OCI-LY3 (cell line): Measurements from ENCODE around the gene USF1.

Experiments used
- CTCF ChIP-seq: fragments of 200-600, 300-600 bp; sonication (generic); IDR thresholded peaks from 2 replicates; pipeline ENCODE4 v1.5.1; 2014; ENCODE audit warnings: antibody characterized with exemption, low read length, low read depth
- EZH2phosphoT487 ChIP-seq: fragments of 200-600 bp; shearing (Covaris generic); IDR thresholded peaks from 2 replicates; pipeline ENCODE4 v1.6.1; 2018; ENCODE audit warnings: antibody characterized with exemption, mixed run types, low read depth

GRCh38 chr1:161008869-161009510 lies 36.8 kb downstream of the USF1 start:
- no peak for TF ChIP-seq CTCF
- no peak for TF ChIP-seq EZH2phosphoT487
